Parathyroid adenoma (tissue), 2 donors: ENCODE measurements around the gene JAK3.

Experiments used
- H2AFZ ChIP-seq: fragments of 300-600 bp; sonication (generic); one replicate; pipeline ENCODE4 v1.7.0; 2017; ENCODE audit warnings: antibody characterized with exemption, mild to moderate bottlenecking
- H3K27ac ChIP-seq: fragments of 300-600 bp; sonication (generic); one replicate; pipeline ENCODE4 v1.7.0; 2017
- H3K27me3 ChIP-seq: fragments of 300-600 bp; sonication (generic); one replicate; pipeline ENCODE4 v1.7.0; 2017; ENCODE audit warnings: low read length; ENCODE audit not compliant: control insufficient read depth, insufficient read depth
- H3K36me3 ChIP-seq: fragments of 300-600 bp; sonication (generic); one replicate; pipeline ENCODE4 v1.7.0; 2017; ENCODE audit warnings: low read length; ENCODE audit not compliant: control insufficient read depth, insufficient read depth
- H3K4me1 ChIP-seq: fragments of 300-600 bp; sonication (generic); one replicate; pipeline ENCODE4 v1.7.0; 2017; ENCODE audit warnings: control low read depth
- H3K4me2 ChIP-seq: fragments of 300-600 bp; sonication (generic); one replicate; pipeline ENCODE4 v1.7.0; 2017; ENCODE audit warnings: low read length
- H3K4me3 ChIP-seq: fragments of 300-600 bp; sonication (generic); one replicate; pipeline ENCODE4 v1.7.0; 2017; ENCODE audit warnings: low read depth, low read length
- H3K79me2 ChIP-seq: fragments of 300-600 bp; sonication (generic); one replicate; pipeline ENCODE4 v1.7.0; 2017; ENCODE audit warnings: control low read depth
- H3K9ac ChIP-seq: fragments of 300-600 bp; sonication (generic); one replicate; pipeline ENCODE4 v1.7.0; 2017; ENCODE audit warnings: mild to moderate bottlenecking
- H3K9me3 ChIP-seq: fragments of 300-600 bp; sonication (generic); one replicate; pipeline ENCODE4 v1.7.0; 2017; ENCODE audit warnings: low read length; ENCODE audit not compliant: control insufficient read depth
- CTCF ChIP-seq: fragments of 300-600 bp; sonication (generic); IDR thresholded peaks from one replicate; pipeline ENCODE4 v1.7.0; 2017; ENCODE audit warnings: antibody characterized with exemption, mild to moderate bottlenecking
- donor health status: primary hyperparathyroidism.

JAK3 gene

GRCh38 chr19:17874758-17875135 lies 27.0 kb upstream of the JAK3 start:
- no peak overlapping the region for H3K4me3 ChIP-seq
- no peak overlapping the region for H3K27ac ChIP-seq

GRCh38 chr19:17873786-17874757 lies 26.3 kb upstream of the JAK3 start:
- no peaks in the 10 kb centered on the region for H3K79me2 ChIP-seq
- H2AFZ ChIP-seq = peak overlapping the region; percentile 39
- no peaks in the 10 kb centered on the region for H3K36me3 ChIP-seq
- no peak overlapping the region for H3K4me3 ChIP-seq
- TF ChIP-seq CTCF = no peak
- no peaks in the 10 kb centered on the region for H3K4me1 ChIP-seq
- no peaks in the 10 kb centered on the region for H3K27me3 ChIP-seq
- no peak overlapping the region for H3K27ac ChIP-seq
- H3K9me3 ChIP-seq = no peaks in the 10 kb centered on the region
- H3K4me2 ChIP-seq = no peak overlapping the region
- no peak overlapping the region for H3K9ac ChIP-seq

More at GRCh38 chr19:17874758-17875135, 27.0 kb upstream of the JAK3 start:
- Histone ChIP-seq H3K4me1 (no peaks in the 10 kb centered on the region), H3K4me2 (no peak overlapping the region), H3K79me2 (no peaks in the 10 kb centered on the region), H2AFZ (no peak overlapping the region), H3K36me3 (no peaks in the 10 kb centered on the region), H3K9me3 (no peaks in the 10 kb centered on the region), H3K9ac (no peak overlapping the region), H3K27me3 (no peaks in the 10 kb centered on the region)
- TF ChIP-seq CTCF = no peak

- TF ChIP-seq CTCF = no peak
- Histone ChIP-seq H3K4me3 (no peak overlapping the region), H3K27me3 (no peaks in the 10 kb centered on the region)
Measured at GRCh38 chr19:17872251-17873001, 24.6 kb upstream of the JAK3 start.

GRCh38 chr19:17871878-17872250 lies 24.1 kb upstream of the JAK3 start, which contains the start of gene SLC5A5:
Gene SLC5A5 (plus strand): TSS chr19:17871945. CDS start chr19:17872320, 375 bp downstream.
- no peaks in the 10 kb centered on the region for H3K79me2 ChIP-seq
- H3K4me1 ChIP-seq = no peaks in the 10 kb centered on the region
- no peaks in the 10 kb centered on the region for H3K27me3 ChIP-seq
- TF ChIP-seq CTCF = no peak
- H3K4me3 ChIP-seq = no peak within 1 kb of the TSS
- no peaks in the 10 kb centered on the region for H3K36me3 ChIP-seq
- no peak within 1 kb of the TSS for H3K27ac ChIP-seq
- H3K4me2 ChIP-seq = peak within 1 kb of the TSS; percentile 26
- H3K9ac ChIP-seq = no peak within 1 kb of the TSS
- no peaks in the 10 kb centered on the region for H3K9me3 ChIP-seq
- peak within 1 kb of the TSS; percentile 75 for H2AFZ ChIP-seq

More at GRCh38 chr19:17872251-17873001, 24.6 kb upstream of the JAK3 start:
- Histone ChIP-seq H3K79me2 (no peaks in the 10 kb centered on the region), H3K27ac (no peak overlapping the region), H3K4me1 (no peaks in the 10 kb centered on the region), H3K4me2 (peak overlapping the region; percentile 26), H3K36me3 (no peaks in the 10 kb centered on the region), H2AFZ (peak overlapping the region; percentile 75), H3K9me3 (no peaks in the 10 kb centered on the region), H3K9ac (no peak overlapping the region)
